Colon (tissue), 2 donors: Measurements from ENCODE around the gene LSM2.
"Not testable (repeated sequence)": the region's sequence is repeated elsewhere in the genome, so short reads cannot be mapped to it uniquely, and the experiment has no call there.

ENCODE experiments used
- FAIRE-seq: peaks from 2 replicates; lab custom pipeline; 2012; peaks lifted over from hg19 to GRCh38; lab: Jason Lieb, UNC
- donor health status: control.
- donor health status: control.

The LSM2 gene

DNA sequence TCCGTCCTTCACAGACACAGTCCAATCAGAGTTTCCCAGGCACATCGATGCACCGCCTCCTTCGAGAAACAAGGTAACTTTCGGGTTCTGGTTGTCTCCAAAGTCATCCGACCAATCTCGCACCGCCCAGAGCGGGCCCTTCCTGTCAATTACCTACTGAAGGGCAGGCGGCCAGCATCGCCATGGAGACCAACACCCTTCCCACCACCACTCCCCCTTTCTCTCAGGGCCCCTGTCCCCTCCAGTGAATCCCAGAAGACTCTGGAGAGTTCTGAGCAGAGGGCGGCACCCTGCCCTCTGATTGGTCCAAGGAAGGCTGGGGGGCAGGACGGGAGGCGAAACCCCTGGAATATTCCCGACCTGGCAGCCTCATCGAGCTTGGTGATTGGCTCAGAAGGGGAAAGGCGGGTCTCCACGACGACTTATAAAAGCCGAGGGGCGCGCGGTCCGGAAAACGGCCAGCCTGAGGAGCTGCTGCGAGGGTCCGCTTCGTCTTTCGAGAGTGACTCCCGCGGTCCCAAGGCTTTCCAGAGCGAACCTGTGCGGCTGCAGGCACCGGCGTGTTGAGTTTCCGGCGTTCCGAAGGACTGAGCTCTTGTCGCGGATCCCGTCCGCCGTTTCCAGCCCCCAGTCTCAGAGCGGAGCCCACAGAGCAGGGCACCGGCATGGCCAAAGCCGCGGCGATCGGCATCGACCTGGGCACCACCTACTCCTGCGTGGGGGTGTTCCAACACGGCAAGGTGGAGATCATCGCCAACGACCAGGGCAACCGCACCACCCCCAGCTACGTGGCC is 20.7 kb upstream of the LSM2 start, which contains the start of gene HSPA1B:
HSPA1B (plus strand) TSS at position 453 of the 794 bp plus-strand sequence; CDS start at position 666, 213 bp downstream.
- FAIRE-seq, result no peak

DNA sequence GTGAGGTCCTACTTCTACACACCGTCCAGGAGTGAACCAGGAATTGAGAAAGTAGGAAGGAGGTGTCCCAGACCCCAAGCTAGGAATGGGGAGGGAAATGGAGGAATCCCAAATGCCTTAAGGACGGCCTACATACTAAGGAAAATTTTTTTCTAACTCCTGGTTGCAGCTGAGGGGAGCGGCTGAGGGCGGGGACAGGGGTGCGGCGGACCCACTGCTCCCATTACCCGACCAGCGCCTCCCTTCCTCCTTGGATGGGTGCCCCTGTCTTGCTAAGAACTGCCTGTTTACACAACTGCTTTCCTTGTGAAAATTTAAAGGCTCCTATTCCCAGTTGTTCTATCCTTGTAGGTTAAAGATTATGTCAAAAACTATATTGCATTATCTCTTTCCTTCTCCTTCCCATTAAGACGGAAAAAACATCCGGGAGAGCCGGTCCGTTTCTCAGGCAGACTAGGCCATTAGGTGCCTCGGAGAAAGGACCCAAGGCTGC is 20.1 kb upstream of the LSM2 start:
- FAIRE-seq, result no peak

DNA sequence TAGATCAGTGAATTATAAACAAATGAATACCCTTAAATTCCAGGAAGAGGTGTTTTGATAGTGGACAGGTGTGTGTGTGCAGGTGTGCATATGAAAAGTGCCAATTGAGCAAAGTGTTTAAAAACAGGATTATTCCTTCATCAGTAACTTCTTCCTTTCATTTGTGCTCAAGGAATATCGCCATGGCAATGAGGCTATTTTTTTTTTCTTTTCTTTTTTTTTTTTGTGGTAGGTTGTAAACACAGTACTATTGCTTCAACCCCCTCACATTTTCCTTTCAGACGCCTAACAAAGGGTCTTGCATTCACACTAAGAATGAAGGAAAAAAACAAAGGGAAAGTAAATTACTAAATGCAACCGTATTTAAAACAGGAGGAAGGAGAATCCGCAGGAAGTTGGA is 18.8 kb upstream of the LSM2 start:
- FAIRE-seq, result no peak

DNA sequence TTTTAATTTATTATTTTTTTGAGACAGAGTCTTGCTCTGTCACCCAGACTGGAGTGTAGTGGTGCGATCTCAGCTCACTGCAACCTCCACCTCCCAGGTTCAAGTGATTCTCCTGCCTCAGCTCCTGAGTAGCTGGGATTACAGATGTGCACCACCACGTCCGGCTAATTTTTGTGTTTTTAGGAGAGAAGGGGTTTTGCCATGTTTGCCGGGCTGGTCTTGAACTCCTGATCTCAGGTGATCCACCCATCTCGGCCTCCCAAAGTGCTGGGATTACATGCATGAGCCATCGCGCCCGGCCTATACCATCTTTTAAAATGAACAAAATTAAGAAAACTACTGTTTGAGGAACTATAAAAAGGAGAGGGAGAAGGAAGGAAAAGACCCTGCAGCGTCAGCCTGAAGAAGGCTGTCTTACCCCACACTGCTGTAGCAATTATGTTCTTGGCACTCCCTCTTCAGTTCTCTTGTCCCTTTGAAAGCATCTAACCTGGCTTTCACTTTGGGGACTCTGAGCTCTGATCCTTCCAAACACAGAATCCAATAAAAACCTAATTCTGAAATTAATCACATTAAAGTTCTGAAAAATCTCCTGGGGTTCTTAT is 16.9 kb upstream of the LSM2 start:
- FAIRE-seq, result not testable (repeated sequence)

- no peak for FAIRE-seq
These were observed 15.5 kb upstream of the LSM2 start for GRCh38 chr6:31822036-31822821.

DNA sequence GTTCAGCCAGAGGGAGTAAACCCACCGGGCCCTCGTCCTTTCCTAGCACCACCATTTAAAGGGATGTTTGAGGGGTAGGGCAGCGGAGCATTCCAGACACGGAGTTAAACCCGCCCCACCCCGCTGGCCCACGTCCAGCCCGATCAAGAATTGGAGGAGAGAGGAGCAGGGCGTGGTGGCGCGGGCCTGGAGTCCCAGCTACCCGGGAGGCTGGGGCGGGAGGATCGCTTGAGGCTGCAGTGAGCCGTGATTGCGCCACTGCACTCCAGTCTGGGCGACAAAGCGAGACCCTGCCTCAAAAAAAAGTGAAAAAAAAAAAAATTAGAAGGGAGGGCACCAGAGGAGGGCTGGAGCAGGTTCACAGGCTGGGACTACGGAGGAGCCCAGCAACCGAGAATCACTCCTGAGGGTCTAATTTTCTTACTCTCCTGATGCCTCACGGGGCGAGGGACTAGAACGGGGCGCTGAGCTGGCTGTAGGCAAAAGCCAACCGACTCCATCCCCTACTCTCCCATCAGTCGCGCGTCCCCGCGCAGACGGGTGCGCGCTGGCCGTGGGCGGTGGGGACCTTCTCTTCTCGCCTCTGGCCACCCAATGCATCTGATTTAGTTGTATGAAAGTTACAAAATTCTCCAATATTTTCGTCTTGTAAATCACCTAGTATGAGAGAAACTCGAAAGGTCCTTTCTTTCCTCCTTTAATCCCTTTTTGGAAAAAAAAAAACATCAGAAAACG is 14.7 kb upstream of the LSM2 start:
- FAIRE-seq, result no peak

DNA sequence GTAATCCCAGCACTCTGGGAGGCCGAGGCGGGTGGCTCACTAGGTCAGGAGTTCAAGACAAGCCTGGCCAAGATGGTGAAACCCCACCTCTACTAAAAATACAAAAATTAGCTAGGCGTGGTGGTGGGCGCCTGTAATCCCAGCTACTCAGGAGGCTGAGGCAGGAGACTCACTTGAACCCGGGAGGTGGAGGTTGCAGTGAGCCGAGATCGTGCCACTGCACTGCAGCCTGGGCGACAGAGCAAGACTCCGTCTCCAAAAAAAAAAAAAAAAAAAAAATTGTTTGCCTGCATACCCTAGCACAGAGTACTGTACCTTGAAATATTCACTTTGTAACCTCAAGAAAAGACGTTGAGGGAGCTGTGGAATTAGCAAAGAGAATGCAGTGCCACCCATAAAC is 13.6 kb upstream of the LSM2 start:
- FAIRE-seq, result not testable (repeated sequence)

DNA sequence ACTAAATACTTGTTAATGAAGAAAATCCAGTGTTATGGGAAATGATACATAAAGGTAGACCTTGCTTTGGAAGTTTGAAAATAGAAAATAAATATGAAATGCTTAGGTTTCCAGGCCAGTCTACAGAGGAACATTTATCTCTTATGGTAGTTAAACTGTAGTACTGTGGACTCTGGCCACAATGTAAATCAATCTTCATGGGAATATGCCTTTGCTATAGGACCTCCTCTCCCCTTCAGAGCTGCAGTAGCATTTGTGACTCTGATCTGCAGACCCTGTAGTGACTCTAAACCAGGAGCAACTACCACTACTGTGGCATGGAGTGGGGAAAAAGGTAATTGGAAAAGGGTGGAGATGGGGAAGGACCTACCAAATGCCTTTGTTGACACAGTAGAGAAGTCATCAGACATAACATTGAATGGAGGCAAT is 13.1 kb upstream of the LSM2 start:
- no peak for FAIRE-seq

DNA sequence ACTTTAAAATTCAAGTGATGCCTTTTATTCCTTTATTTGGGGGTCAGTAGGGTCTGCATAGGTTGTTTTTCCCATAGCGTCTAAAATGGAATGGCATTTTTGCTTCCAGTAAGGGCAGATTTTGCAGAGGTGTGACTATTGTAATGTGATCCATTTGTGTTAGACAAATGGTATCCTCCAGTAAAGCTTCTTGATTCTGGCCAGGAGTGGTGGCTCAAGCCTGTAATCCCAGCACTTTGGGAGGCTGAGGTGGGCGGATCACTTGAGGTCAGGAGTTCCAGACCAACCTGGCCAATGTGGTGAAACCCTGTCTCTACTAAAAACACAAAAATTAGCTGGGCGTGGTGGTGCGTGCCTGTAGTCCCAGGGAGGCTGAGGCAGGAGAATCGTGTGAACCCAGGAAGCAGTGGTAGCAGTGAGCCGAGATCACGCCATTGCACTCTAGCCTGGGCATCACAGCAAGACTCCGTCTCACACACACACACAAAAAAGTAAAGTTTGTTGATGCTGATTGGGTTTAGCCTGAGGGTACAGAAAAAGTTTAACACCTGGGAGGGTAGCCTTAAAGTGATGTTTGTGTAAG is 11.3 kb upstream of the LSM2 start:
- FAIRE-seq, result not testable (repeated sequence)

- not testable (repeated sequence) for FAIRE-seq
These were observed 10.6 kb upstream of the LSM2 start for GRCh38 chr6:31817133-31817928.

DNA sequence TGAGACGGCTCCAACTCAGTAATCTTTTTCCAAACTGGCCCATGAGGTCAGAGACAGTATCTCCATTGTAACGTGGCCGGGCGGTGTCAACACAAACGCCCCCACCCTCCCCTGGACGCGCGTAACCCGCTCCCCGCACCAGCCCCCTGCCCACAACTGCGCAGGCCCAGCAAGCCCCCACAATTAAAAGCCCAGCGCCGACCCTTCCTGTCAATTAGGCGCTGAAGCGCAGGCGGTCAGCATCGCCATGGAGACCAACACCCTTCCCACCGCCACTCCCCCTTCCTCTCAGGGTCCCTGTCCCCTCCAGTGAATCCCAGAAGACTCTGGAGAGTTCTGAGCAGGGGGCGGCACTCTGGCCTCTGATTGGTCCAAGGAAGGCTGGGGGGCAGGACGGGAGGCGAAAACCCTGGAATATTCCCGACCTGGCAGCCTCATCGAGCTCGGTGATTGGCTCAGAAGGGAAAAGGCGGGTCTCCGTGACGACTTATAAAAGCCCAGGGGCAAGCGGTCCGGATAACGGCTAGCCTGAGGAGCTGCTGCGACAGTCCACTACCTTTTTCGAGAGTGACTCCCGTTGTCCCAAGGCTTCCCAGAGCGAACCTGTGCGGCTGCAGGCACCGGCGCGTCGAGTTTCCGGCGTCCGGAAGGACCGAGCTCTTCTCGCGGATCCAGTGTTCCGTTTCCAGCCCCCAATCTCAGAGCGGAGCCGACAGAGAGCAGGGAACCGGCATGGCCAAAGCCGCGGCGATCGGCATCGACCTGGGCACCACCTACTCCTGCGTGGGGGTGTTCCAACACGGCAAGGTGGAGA is 8.5 kb upstream of the LSM2 start, which contains the start of the genes HSPA1A and HSPA1L:
HSPA1A (plus strand) TSS at position 519 of the 814 bp plus-strand sequence; CDS start at position 733, 214 bp downstream.
HSPA1L (minus strand) TSS at position 259 of the 814 bp plus-strand sequence. CDS start 3,311 bp downstream, outside the sequence.
- FAIRE-seq, result no peak

- FAIRE-seq, result no peak
These were observed 7.9 kb upstream of the LSM2 start for GRCh38 chr6:31814677-31815024.

DNA sequence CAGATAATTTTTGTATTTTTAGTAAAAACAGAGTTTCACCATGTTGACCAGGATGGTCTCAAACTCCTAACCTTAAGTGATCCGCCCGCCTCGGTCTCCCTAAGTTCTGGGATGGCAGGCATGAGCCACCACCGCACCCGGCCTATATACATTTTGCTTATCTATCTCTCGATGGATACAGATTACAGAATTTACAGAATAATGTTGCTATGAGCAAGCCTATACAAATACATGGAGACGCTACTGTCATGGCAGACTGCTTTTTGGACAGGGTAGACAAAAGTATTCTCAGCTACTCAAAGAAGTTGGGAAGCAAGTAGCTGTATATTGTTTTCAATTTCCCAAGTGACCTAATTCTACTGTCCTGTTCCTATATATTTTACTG is 6.7 kb upstream of the LSM2 start:
- FAIRE-seq, result no peak

- FAIRE-seq, result no peak
These were observed 4.9 kb upstream of the LSM2 start for GRCh38 chr6:31811645-31812044.

GRCh38 chr6:31808599-31808998 is 1.8 kb upstream of the LSM2 start:
- not testable (repeated sequence) for FAIRE-seq

GRCh38 chr6:31805939-31806469 is 762 bp downstream of the LSM2 start:
- no peak for FAIRE-seq

DNA sequence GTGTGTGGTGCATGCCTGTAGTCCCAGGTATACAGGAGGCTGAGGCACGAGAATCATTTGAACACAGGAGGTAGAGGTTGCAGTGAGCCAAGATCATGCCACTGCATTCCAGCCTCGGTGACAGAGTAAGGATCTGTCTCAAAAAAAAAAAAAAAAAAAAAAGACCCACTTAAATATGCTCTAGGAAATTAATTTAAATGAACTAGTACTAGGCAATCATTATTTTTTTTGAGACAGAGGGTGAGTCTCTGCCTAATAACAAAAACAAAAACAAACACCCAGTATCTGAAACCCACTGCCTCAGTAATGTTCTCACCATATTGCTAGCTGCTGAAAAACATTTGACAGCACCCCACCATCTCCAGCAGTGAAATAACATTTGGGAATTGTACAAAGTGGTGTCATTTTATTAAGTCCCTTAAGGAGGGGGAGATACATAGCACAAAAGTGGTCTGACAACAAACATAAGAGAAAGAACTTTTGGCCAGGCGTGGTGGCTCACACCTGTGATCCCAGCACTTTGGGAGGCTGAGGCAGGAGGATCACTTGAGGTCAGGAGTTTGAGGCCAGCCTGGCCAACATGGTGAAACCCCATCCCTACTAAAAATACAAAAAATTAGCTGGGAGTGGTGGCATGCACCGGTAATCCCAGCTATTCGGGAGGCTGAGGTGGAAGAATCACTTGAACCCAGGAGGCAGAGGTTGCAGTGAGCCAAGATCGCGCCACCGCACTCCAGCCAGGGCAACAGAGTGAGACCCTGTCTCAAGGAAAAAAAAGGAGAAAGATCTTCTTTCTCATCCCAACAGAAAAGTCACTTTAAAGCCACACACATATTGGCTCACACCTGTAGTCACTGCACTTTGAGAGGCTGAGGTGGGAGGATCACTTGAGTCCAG is 5.5 kb downstream of the LSM2 start:
- FAIRE-seq, result not testable (repeated sequence)

DNA sequence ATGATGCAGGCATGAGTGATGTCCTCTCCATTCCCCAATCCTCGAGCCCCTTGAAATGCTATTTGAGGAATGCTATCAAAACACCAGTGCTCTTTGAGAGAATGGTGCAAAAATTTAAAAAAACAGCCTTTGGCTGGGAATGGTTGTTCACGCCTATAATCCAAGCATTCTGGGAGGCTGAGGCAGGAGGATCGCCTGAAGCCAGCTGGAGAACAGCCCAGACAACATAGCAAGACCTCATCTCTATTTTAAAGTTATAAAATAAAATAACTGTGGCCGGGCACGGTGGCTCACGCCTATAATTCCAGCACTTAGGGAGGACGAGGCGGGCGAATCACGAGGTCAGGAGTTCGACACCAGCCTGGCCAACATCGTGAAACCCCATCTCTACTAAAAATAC is 7.0 kb downstream of the LSM2 start:
- no peak for FAIRE-seq
